ENCODE measurements around the gene CSF2RB. TPM values are rescaled to one million over a fixed set of nuclear protein-coding genes. Genes with fewer than 3 reads are reported as not detected.

The CSF2RB gene
- total RNA-seq, 1 experiment from 2014 or later: not detected

- no peak overlapping the region for H3K4ac ChIP-seq (ENCODE audit: low read depth, low read length)
Observed at GRCh38 chr22:36910461-36910860, 3.0 kb upstream of the CSF2RB start.

More at GRCh38 chr22:36910461-36910860, 3.0 kb upstream of the CSF2RB start:
- H3K23me2 ChIP-seq (ENCODE audit: insufficient read length, low read depth, low read length, poor library complexity, severe bottlenecking): no peaks in the 10 kb centered on the region
- no peak overlapping the region for H3T11ph ChIP-seq (ENCODE audit: low read length)
- no peak overlapping the region for H3K4me2 ChIP-seq (ENCODE audit: insufficient read depth, insufficient read length, low read length)
- H3K9ac ChIP-seq (ENCODE audit: extremely low read depth, insufficient read length, low read length): no peak overlapping the region
- H3K9me3 ChIP-seq (ENCODE audit: control insufficient read depth, low read depth, low read length): no peaks in the 10 kb centered on the region
- H3K4me1 Mint-ChIP-seq: peaks cover 30 to 41% of the 10 kb centered on the region in 2 experiments
- no peak overlapping the region for H3K23ac ChIP-seq (ENCODE audit: insufficient read length, low read depth, low read length)
- no peak overlapping the region for H3K27ac Mint-ChIP-seq
- no peak overlapping the region for H4K91ac ChIP-seq (ENCODE audit: insufficient read length, low read depth, low read length)
- H3K27me3 Mint-ChIP-seq (ENCODE audit: low read depth): peaks cover 89% of the 10 kb centered on the region
- H3K79me2 ChIP-seq (ENCODE audit: insufficient read depth, low read length): no peaks in the 10 kb centered on the region
- H4K5ac ChIP-seq (ENCODE audit: insufficient read length, low read depth, low read length): no peak overlapping the region
- H3K18ac ChIP-seq (ENCODE audit: insufficient read length, low read depth, low read length): no peak overlapping the region
- no peaks in the 10 kb centered on the region; the same call in 1 of the 2 replicates for H3K4me1 ChIP-seq (ENCODE audit: insufficient read depth, low read length)
- no peaks in the 10 kb centered on the region for H3K79me1 ChIP-seq (ENCODE audit: insufficient read depth, low read depth, low read length, poor library complexity, severe bottlenecking)
- no peak overlapping the region for H2AFZ ChIP-seq (ENCODE audit: low read length)
- no peak overlapping the region for H2BK20ac ChIP-seq (ENCODE audit: low read depth, low read length, poor library complexity, severe bottlenecking)
- no peak overlapping the region for H2BK15ac ChIP-seq (ENCODE audit: low read depth, low read length)
- H2AK5ac ChIP-seq (ENCODE audit: insufficient read length, low read length): no peak overlapping the region
- peaks cover 0 to 8% of the 10 kb centered on the region in 2 experiments; a peak in 1 of 5 replicates for H3K9me3 Mint-ChIP-seq
- no peak overlapping the region for H3K14ac ChIP-seq (ENCODE audit: insufficient read depth, low read length)
- no peak overlapping the region for H3K27ac ChIP-seq (ENCODE audit: insufficient read length, low read depth, low read length)
- no peak overlapping the region for H3K56ac ChIP-seq (ENCODE audit: insufficient read length, low read depth, low read length)
- H3K27me3 ChIP-seq (ENCODE audit: insufficient read depth, low read length): peaks cover 13% of the 10 kb centered on the region; the same call in 1 of the 2 replicates
- no peak overlapping the region for H2BK120ac ChIP-seq (ENCODE audit: low read depth, low read length, poor library complexity, severe bottlenecking)
- no peak for DNase-seq
- H4K20me1 ChIP-seq (ENCODE audit: control insufficient read depth, insufficient read depth, insufficient read length): no peaks in the 10 kb centered on the region
- no peak overlapping the region for H2BK12ac ChIP-seq (ENCODE audit: insufficient read length, low read depth, low read length)
- no peak overlapping the region for H3K4me3 Mint-ChIP-seq
- H3K36me3 Mint-ChIP-seq (ENCODE audit: insufficient read depth in 1 of 3, low read depth in 3 of 3): no peaks in the 10 kb centered on the region
- H4K8ac ChIP-seq (replicated peaks; ENCODE audit: insufficient read length, low read depth, low read length): no peak overlapping the region
- no peak overlapping the region for H2BK5ac ChIP-seq (ENCODE audit: insufficient read length, low read length)
- TF ChIP-seq, protein P1, sequence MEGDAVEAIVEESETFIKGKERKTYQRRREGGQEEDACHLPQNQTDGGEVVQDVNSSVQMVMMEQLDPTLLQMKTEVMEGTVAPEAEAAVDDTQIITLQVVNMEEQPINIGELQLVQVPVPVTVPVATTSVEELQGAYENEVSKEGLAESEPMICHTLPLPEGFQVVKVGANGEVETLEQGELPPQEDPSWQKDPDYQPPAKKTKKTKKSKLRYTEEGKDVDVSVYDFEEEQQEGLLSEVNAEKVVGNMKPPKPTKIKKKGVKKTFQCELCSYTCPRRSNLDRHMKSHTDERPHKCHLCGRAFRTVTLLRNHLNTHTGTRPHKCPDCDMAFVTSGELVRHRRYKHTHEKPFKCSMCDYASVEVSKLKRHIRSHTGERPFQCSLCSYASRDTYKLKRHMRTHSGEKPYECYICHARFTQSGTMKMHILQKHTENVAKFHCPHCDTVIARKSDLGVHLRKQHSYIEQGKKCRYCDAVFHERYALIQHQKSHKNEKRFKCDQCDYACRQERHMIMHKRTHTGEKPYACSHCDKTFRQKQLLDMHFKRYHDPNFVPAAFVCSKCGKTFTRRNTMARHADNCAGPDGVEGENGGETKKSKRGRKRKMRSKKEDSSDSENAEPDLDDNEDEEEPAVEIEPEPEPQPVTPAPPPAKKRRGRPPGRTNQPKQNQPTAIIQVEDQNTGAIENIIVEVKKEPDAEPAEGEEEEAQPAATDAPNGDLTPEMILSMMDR (conservative IDR thresholded peaks at IDR 0.05): no peak
